HG02870 (cell line): ENCODE measurements around the gene SLC38A8.

Source experiments
- ATAC-seq: cut with Tn5 transposase; IDR thresholded peaks from one replicate; pipeline ENCODE4 v1.9.1; 2021; ENCODE audit warnings: mild to moderate bottlenecking, moderate library complexity; ENCODE audit not compliant: unreplicated experiment

The SLC38A8 gene

DNA sequence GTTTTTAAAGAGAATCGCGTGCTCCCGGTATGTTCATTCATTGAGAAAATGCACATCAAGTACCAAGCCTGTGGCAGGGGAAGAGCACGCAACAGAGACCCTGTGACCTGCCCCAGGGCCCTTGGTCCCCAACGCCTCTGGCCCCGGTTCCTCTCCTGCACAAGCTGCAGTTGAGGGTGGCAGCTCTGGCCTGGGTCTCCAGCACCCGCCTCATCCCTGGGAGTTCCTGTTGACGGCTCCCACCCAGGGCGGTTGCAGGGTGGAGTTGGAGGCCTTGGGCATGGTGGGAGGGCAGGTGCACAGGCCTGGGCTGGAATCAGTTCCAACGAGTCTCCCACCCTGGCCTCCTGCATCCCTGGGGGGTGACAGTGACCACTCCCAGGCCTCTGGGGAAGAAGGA is 69.5 kb downstream of the SLC38A8 start:
- ATAC-seq: no peak

DNA sequence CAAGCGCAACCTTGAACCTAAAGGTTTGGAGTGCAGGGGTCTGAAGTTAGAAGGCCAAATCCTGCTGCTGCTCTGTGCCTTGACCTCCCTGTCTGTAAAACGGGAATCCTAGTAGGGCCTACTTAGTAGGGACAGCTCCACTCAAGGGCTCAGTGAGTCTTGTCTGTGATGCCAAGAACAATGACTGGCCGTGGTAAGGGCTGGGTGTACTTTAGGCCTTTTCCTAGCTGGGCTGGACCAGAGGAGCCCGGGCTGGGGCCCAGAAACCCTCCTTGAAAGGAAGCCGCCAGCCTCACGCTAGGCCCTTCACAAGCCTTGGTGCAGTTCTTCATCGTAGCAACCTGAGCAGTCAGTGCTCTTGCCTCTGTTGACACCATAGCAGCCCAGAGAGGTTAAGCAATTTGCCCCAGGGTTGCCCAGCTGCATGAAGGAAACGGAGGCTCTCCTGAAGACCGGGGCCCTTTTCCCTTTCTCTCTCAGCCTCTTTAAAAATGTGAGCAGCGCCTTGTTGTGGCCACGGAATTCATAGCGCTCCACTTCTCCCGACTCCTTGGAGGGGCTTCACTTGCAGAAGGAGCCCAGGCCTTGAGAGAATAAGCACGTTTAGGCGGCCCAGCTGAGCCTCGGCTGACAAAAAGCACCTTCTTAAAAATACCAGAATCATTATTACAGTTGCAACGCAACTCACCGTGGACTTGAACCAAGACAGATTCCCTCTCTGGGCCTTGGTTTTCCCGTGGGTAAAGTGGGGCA is 70.2 kb downstream of the SLC38A8 start:
- no peak for ATAC-seq

DNA sequence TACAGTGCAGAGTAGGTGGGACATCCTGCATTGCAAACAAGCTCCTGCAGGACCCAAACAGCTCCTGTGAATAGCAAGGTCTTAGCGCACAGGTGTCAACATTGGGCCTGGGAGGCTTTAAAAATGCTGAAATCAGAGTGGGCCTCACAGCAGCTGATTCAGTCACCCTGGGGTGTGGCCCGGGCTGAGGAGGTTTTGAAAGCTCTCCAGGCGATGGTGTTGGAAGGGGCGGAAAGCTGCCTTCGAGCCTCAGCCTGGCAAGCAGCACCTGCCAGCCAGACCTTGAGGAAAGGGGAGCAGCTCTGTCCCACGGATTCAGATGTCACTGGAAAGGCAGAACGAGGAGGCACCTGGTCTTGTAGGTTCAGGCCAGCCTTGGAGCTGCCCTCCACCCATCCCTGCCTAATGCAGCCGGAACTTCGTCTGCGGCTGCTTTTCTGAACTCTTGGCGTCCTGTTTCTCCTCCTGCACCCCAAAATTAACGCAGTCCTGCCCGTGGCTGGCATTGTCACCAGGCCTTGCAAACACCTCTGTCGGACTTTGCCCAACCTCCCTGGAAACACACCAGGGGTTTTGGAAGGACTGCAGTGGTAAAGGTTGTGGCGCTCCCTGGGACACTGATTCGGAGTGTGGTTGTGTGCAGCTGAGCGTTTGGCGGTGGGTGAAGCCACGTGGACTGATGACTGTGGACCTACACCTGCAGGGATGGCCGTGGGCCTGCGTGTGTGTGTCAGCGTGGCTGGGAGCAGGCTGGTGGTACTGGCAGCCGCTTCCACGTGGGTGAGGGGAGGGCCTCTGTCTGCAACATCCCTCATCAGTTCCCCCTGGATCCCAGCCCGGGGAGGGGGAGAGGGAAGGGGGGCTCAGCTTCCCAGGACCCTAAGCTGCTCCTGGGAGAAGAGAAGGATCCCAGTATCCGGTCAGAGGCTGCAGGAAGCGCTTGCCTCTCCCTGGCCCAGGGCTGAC is 71.1 kb downstream of the SLC38A8 start:
- ATAC-seq: no peak

DNA sequence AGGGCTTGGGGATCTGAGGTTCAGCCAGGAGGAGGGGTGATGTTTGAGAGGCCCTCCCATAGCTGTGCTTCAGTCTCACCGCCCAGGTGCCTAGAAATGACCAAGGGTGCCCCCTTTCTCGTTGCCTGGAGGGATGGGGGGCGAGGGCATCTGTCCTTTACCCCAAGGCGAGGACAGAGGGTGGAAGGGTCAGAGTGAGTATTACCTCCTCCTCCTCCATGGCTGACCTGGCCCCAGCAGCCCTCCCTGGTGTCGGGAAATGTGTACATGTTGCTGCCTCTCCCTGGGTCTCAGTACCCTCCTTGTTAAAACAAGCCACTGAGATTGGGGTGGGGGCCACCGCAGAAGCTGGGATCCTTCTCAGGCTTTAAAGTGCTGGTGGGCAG is 72.2 kb downstream of the SLC38A8 start:
- no peak for ATAC-seq

DNA sequence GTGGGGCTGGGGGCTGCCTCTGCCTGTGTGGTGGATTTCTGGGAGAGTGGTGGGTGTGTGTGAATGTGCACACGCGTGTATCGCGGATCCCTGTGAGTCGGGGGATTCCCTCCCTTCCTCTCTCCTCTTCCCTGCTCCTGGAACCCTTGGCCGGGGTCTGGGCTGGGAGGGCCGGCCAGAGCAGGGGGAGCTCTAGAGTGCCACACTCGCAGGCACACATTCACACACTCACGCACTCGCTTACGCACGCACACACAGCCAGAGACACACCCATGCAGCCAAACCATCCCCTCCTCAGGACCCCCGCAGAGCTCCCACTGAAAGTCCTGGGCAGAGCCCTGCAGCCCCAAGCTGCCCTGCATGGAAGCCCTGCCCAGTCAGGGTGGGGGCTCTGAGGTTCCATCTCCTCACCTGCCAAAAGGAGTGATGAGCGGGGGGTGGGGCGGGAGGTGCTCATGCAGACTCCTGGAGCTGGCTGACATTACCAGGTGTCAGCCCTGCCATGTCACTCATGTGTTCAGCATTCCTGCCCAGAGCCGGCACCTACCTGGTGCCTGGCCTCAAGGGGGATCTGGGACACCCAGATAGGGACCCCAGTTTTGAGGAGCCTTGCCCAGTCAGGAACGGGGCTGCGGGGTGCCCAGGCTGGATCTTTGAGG is 72.7 kb downstream of the SLC38A8 start:
- ATAC-seq: no peak

DNA sequence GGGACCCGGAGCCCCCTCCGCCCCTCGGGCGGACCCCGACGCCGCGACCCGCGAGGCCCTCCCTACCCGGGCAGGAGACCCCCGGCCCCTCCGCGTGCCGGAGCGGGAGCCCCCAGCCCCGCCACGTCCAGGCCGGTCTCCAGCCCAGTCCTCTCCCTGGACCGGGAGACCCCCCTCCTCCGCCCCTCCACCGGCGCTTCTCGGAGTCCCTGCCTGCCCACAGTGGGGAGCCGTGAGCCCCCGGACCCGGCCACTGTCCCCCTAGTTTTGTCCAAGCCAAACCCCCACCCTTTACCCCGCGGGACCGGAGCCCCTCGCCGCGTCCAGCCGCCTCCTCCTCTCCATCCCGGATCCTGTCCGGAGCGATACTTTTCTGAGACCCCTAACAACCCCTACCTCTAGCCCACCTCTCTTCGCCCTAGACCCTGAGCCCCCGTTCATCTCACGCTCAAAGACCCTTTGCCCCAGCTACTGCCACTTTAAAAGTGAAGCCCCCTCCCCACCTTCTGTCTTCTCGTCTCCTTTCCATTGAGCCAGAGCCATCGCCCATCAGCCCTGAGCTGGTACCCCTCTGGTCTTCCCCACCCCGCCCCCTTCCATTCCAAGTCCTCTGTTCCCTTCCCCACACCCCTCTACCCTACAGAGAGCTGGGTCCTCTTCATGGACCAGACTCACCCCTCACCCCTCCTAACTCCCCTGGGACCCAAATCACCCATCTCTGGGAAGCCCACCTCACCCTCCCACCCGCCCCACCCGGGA is 73.5 kb downstream of the SLC38A8 start:
- no peak for ATAC-seq

DNA sequence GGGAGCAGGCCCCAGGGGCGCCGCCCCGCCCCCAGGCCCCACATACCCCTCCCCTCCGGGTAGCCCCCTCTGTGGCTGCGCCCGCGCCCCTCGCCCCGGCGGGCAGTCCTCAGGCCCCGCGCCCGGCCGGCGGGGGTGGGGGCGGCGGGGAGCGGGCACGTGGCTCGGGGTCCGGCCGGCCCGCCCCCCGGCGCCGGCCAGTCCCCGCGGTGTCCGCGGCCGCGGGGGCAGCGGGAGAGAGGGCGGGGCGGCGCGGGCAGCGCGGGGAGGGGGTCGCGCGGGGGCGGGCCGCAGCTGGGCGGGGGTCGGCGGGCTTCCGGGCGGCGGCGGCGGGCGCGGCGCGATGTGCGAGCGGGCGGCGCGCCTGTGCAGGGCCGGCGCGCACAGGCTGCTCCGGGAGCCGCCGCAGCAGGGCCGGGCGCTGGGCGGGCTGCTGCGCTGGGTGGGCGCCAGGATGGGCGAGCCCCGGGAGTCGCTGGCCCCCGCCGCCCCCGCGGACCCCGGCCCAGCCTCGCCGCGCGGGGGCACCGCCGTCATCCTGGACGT is 74.2 kb downstream of the SLC38A8 start:
- ATAC-seq: no peak

DNA sequence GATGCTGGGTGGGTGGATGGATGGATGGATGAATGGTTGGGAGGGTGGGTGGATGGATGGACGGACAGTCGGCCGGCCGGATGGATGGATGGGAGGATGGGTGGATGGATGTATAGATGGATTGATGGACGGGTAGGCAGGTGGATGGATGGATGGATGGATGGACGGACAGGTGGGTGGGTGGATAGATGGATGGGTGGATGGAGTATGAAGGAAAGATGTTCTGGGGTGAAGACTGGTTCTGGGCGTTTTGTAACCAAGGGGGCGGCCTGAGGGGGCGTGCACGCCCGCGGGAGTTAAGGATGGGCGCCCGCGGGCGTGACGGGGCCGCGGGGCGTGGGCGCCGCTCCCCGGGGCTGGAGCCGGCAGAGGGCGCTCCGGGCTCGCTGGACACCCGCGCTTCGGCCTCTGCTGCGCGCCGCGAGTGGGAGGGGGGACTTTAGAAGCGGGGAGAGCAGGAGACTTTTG is 74.7 kb downstream of the SLC38A8 start, which contains the start of gene NECAB2:
Gene NECAB2 (plus strand): TSS at position 407 of the 468 bp plus-strand sequence. CDS start 405 bp downstream, outside the sequence.
- no peak for ATAC-seq

DNA sequence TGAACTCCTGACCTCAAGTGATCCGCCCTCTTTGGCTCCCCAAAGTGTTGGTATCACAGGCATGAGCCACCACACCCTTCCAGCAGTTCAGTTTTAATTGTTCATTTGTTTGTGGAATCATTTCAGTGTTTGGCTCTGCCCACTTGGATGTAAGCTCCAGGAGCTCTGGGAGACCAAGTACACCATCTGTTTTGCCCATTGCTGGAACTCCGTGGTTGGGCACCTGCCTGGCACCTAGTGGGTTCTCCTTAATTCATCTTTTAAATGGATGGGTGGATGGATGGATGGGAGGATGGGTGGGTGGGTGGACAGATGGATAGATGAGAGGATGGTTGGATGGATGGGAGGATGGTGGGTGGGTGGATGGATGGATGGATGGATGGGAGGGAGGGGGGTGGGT is 75.5 kb downstream of the SLC38A8 start:
- ATAC-seq: no peak

DNA sequence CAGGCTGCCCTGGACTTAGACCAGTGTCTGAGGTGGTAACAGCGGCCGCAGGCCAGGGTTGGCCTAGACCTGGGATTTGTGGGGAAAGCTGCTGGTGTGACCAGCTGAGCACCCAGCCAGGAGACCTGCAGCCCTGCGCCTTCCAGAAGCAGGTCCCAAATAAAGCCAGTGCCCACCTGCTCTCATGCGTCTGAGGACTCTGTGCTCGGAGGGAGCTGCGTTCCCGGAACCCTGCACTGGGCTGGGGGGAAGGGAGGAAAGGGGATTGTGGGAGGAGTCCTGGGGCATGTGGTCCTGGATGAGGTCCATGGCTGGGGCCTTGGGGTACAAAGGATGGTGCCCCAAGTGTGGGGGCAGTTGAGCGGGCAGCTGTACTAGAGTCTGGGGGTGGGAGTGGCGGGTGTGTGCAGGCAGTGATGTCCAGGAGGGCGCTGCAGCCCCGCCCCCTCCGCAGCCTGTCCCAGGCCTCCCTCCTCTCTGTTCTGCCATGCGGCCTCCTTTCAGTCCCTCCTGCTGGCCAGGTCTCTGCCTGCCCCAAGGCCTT is 76.4 kb downstream of the SLC38A8 start:
- no peak for ATAC-seq

DNA sequence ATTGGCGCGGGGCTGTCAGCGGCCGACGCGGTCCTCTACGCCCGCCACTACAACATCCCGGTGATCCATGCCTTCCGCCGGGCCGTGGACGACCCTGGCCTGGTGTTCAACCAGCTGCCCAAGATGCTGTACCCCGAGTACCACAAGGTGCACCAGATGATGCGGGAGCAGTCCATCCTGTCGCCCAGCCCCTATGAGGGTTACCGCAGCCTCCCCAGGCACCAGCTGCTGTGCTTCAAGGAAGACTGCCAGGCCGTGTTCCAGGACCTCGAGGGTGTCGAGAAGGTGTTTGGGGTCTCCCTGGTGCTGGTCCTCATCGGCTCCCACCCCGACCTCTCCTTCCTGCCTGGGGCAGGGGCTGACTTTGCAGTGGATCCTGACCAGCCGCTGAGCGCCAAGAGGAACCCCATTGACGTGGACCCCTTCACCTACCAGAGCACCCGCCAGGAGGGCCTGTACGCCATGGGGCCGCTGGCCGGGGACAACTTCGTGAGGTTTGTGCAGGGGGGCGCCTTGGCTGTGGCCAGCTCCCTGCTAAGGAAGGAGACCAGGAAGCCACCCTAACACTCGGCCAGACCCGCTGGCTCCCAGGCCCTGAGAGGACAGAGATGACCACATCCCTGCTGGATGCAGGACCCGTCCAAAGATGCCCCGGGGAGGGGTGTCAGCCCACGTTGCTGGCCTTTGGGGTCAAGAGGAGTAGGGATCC is 77.0 kb downstream of the SLC38A8 start:
- ATAC-seq: no peak

DNA sequence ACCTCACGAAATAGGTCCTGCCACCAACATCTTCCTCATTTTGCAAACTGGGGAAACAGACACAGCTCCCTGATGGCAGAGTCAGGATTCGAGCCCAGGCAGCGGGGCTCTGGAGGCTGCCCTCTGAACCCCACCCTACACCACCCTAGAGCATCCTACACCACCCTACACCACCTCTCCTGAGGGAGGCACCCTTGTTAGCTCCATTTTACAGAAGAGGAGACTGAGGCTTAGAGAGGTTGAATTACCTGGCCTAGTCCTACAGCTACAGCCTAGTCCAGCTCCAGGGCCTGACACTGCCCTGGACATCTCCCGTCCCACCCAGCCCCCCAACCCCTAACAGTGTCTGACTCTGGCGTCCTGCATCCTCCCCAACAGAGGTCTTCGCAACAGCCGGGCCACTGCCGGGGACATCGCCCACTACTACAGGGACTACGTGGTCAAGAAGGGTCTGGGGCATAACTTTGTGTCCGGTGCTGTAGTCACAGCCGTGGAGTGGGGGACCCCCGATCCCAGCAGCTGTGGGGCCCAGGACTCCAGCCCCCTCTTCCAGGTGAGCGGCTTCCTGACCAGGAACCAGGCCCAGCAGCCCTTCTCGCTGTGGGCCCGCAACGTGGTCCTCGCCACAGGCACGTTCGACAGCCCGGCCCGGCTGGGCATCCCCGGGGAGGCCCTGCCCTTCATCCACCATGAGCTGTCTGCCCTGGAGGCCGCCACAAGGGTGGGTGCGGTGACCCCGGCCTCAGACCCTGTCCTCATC is 77.7 kb downstream of the SLC38A8 start:
- ATAC-seq: no peak

DNA sequence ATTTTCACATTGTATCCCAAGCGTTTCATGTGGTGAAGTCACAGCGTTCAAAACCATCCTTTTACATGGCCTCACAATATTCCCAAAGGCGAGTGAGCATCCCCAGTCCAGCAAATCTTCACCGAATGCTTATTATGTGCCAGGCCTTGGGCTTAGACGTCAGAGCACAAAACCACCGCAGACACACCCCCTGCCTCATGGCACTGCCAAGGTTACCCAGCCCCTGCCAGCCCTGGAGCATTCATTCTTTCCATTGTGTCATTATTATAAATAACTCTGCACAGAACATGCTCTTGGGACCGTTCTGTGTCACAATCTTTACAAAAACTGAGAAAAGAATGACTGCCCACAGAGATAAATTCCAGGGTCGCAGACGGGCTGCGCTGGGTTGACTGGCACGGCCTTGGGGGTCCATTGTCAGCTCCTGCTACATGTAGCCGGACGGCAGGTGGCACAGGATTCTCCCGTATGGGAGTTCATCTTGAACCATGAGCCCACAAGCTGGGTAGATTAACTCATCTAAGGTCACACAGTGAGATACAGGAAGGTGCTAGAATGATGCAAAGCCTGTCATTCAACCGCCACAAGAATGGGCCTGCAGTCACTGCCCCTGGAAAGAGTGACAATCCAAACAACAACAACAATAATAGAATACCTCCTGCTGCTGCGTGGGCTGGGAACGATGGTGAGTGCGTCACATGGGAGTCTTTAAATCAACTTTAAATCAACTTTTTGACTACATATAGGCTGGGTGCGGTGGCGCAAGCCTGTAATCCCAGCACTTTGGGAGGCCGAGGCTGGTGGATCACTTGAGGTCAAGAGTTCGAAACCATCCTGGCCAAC is 79.1 kb downstream of the SLC38A8 start:
- ATAC-seq: no peak

DNA sequence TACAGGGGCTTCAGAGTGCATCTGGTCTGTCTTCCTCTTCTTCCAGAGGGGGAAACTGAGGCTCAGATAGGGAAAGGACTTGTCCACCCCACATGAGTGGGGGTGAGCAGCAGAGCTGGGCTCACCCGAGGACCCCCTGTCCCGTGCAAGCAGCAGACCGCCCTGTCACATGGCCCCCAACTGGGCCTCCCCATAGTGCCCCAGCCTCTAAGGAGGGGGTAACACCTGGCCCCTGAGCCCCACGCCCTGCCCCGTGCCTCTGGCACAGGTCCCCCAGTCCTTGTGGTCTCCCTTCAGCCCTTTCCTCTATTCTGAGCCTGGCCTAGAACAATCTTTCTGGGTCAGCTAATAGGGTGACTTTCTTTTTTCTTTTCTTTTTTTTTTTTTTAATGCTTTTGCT is 81.0 kb downstream of the SLC38A8 start:
- no peak for ATAC-seq

DNA sequence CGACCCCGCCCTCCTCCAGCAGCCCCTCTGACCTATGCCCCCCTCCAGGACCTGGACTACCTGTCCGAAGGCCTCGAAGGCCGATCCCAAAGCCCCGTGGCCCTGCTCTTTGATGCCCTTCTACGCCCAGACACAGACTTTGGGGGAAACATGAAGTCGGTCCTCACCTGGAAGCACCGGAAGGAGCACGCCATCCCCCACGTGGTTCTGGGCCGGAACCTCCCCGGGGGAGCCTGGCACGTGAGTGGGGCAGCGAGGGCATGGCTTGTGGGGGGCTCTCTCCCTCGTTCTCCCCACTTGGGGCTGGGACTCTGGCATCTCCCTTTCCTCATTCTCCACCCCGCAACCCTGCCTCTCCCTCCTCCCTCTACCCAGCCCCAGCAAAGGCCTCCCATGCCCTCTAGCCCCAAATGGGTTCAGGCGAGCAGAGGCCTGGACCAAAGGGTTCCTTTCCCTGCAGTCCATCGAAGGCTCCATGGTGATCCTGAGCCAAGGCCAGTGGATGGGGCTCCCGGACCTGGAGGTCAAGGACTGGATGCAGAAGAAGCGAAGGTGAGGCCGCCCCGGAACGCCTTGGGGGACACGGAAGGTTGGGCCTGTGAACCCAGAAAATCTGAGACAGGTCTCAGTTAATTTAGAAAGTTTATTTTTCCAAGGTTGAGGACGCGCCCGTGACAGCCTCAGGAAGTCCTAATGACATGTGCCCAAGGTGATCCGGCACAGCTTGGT is 81.9 kb downstream of the SLC38A8 start:
- no peak for ATAC-seq
